HFFc6 (cell line): ENCODE measurements around the gene UBASH3A. TPM values are rescaled to one million over a fixed set of nuclear protein-coding genes. Genes with fewer than 3 reads are reported as not detected.

Source experiments
- DNase-seq: peaks from one replicate; pipeline ENCODE4 v3.0.0-alpha.2; 2018
- H3K27ac Mint-ChIP-seq: 2 replicates; pipeline ENCODE4 v1.8.0; 2020; ENCODE audit warnings: mild to moderate bottlenecking, mixed read lengths
- H3K27me3 Mint-ChIP-seq: 2 replicates; pipeline ENCODE4 v1.8.0; 2021; ENCODE audit warnings: mild to moderate bottlenecking, moderate library complexity, mixed read lengths; ENCODE audit not compliant: insufficient read depth
- H3K36me3 Mint-ChIP-seq: 2 replicates; pipeline ENCODE4 v1.8.0; 2021; ENCODE audit warnings: low read depth, mixed read lengths
- H3K4me1 Mint-ChIP-seq: 2 replicates; pipeline ENCODE4 v1.8.0; 2020; ENCODE audit warnings: low read depth, mixed read lengths
- H3K4me3 Mint-ChIP-seq: 2 replicates; pipeline ENCODE4 v1.8.0; 2020; ENCODE audit warnings: mild to moderate bottlenecking, moderate library complexity, mixed read lengths
- H3K9me3 Mint-ChIP-seq: 2 replicates; pipeline ENCODE4 v1.8.0; 2020; ENCODE audit warnings: mild to moderate bottlenecking, mixed read lengths
- CTCF ChIP-seq: fragments of 200-600 bp; sonication (generic); IDR thresholded peaks from 2 replicates; pipeline ENCODE4 v1.5.0; 2021; ENCODE audit warnings: antibody characterized with exemption, mild to moderate bottlenecking
- total RNA-seq, 6 experiments: library from RNA; stranded (reverse); fragmentation: NEBNext Ultra II Directional; extraction: Animal tissue kit (Norgen Biotek cat#: 25700); gene quantifications; 2 replicates in 1 of 6; 3 replicates in 5 of 6; pipeline ENCODE4 v1.2.3, GENCODE V29; 2021

Gene UBASH3A
- total RNA-seq, 6 experiments from 2014 or later: not detected

GRCh38 chr21:42423197-42423675, 19.5 kb downstream of the UBASH3A start:
- Mint-ChIP-seq H3K9me3 (peaks cover 81% of the 10 kb centered on the region), H3K4me1 (no peaks in the 10 kb centered on the region), H3K27me3 (no peaks in the 10 kb centered on the region; the same call in 1 of the 2 replicates), H3K4me3 (no peak overlapping the region), H3K27ac (no peak overlapping the region), H3K36me3 (peaks cover 11% of the 10 kb centered on the region)
- DNase-seq: no peak
- no peak for TF ChIP-seq CTCF

GRCh38 chr21:42423685-42424084, 20.0 kb downstream of the UBASH3A start:
- H3K36me3 Mint-ChIP-seq: peaks cover 11% of the 10 kb centered on the region
- H3K4me1 Mint-ChIP-seq: no peaks in the 10 kb centered on the region
- H3K27ac Mint-ChIP-seq: no peak overlapping the region
- DNase-seq: no peak
- no peak overlapping the region for H3K4me3 Mint-ChIP-seq
- peaks cover 78% of the 10 kb centered on the region for H3K9me3 Mint-ChIP-seq
- TF ChIP-seq CTCF: no peak
- H3K27me3 Mint-ChIP-seq: no peaks in the 10 kb centered on the region; the same call in 1 of the 2 replicates

- H3K4me3 Mint-ChIP-seq: no peak overlapping the region
- H3K9me3 Mint-ChIP-seq: peaks cover 78% of the 10 kb centered on the region
- H3K36me3 Mint-ChIP-seq: peaks cover 11% of the 10 kb centered on the region
- no peak for TF ChIP-seq CTCF
- H3K4me1 Mint-ChIP-seq: no peaks in the 10 kb centered on the region
- no peak overlapping the region for H3K27ac Mint-ChIP-seq
- H3K27me3 Mint-ChIP-seq: no peaks in the 10 kb centered on the region; the same call in 1 of the 2 replicates
- DNase-seq: no peak
These were observed 21.3 kb downstream of the UBASH3A start for GRCh38 chr21:42424914-42425541.

- Mint-ChIP-seq H3K27ac (no peak overlapping the region), H3K27me3 (no peaks in the 10 kb centered on the region; the same call in 1 of the 2 replicates), H3K4me3 (no peak overlapping the region), H3K4me1 (no peaks in the 10 kb centered on the region), H3K9me3 (peaks cover 74% of the 10 kb centered on the region), H3K36me3 (peaks cover 11% of the 10 kb centered on the region)
- no peak for TF ChIP-seq CTCF
- no peak for DNase-seq
These were observed 21.9 kb downstream of the UBASH3A start for GRCh38 chr21:42425591-42425990.

- DNase-seq: no peak
- no peak for TF ChIP-seq CTCF
- Mint-ChIP-seq H3K4me3 (no peak overlapping the region), H3K9me3 (peaks cover 70% of the 10 kb centered on the region), H3K27ac (no peak overlapping the region), H3K36me3 (peaks cover 11% of the 10 kb centered on the region), H3K4me1 (no peaks in the 10 kb centered on the region), H3K27me3 (no peaks in the 10 kb centered on the region; the same call in 1 of the 2 replicates)
These were observed 22.7 kb downstream of the UBASH3A start for GRCh38 chr21:42426424-42426823.
